Endothelial cell of umbilical vein (primary cell): ENCODE results near the gene PYROXD2. TPM values are rescaled to one million over a fixed set of nuclear protein-coding genes. Genes with fewer than 3 reads are reported as not detected.

Experiments
- BruUV-seq: library from RNA; stranded (reverse); fragments of 400-500 nt; replicated peaks from 2 replicates; lab custom pipeline; 2021; lab: Mats Ljungman, UMichigan
- CTCF ChIA-PET: fragments of 300-600, 350-600 bp; sonication (Branson Sonifier 250); formaldehyde crosslinking; loops from one replicate; lab custom pipeline; 2021; ENCODE audit warnings: antibody characterized with exemption, inconsistent platforms; lab: Charles Lee
- POLR2A ChIA-PET: fragments of 300-600, 350-600 bp; sonication (Branson Sonifier 250); formaldehyde crosslinking; loops from one replicate; lab custom pipeline; 2021; ENCODE audit warnings: antibody characterized with exemption, inconsistent platforms; lab: Charles Lee
- DNase-seq: peaks from one replicate; pipeline ENCODE4 v3.0.0-alpha.2; 2011; ENCODE audit warnings: low read depth, low spot score
- FAIRE-seq: peaks from 2 replicates; lab custom pipeline; 2011; peaks lifted over from hg19 to GRCh38; lab: Jason Lieb, UNC
- H2AFZ ChIP-seq: 2 replicates; pipeline ENCODE4 v1.6.0; 2012; ENCODE audit warnings: low read depth, low read length, control low read depth, inconsistent platforms
- H3K27ac ChIP-seq: 2 replicates; pipeline ENCODE4 v1.5.1; 2011; ENCODE audit warnings: low read depth, mild to moderate bottlenecking, control low read depth, low read length, moderate library complexity; ENCODE audit not compliant: insufficient read depth
- H3K27me3 ChIP-seq, 2 experiments: 2 replicates each; pipeline versions ENCODE4 v1.6.0 to v1.6.1; 2011; ENCODE audit warnings: low read length in 2 of 2, mixed read lengths in 1 of 2; ENCODE audit not compliant: control insufficient read depth in 2 of 2, insufficient read depth in 2 of 2
- H3K36me3 ChIP-seq, 2 experiments: 2 replicates in 1 of 2; 3 replicates in 1 of 2; pipeline ENCODE4 v1.5.1; 2011; ENCODE audit warnings: low read length in 2 of 2, mild to moderate bottlenecking in 1 of 2, moderate library complexity in 1 of 2; ENCODE audit not compliant: control insufficient read depth in 2 of 2, insufficient read depth in 2 of 2; ENCODE audit errors: extremely low read depth in 1 of 2
- H3K4me1 ChIP-seq: 3 replicates; pipeline ENCODE4 v1.5.1; 2011; ENCODE audit warnings: mild to moderate bottlenecking, low read length; ENCODE audit not compliant: control insufficient read depth, insufficient read depth; ENCODE audit errors: extremely low read depth
- H3K4me2 ChIP-seq: 2 replicates; pipeline ENCODE4 v1.6.1; 2011; ENCODE audit warnings: low read length, control low read depth, mixed read lengths; ENCODE audit not compliant: insufficient read depth
- H3K4me3 ChIP-seq, 3 experiments: fragments of 200-600 bp in 1 of 3; sonication (generic), shearing (Covaris generic) in 1 of 3; replicated peaks in 1 of 3; 2 replicates each; pipeline ENCODE4 v1.5.1; 2011 to 2016; ENCODE audit warnings: control low read depth in 3 of 3, low read length in 3 of 3, mild to moderate bottlenecking in 2 of 3, inconsistent platforms in 1 of 3, low read depth in 1 of 3, moderate library complexity in 1 of 3; ENCODE audit not compliant: insufficient read depth in 1 of 3
- H3K79me2 ChIP-seq: 2 replicates; pipeline ENCODE4 v1.6.0; 2012; ENCODE audit warnings: low read length, inconsistent platforms; ENCODE audit not compliant: control insufficient read depth, insufficient read depth
- H3K9ac ChIP-seq: replicated peaks from 2 replicates; pipeline ENCODE3; 2011; ENCODE audit warnings: low read length, control low read depth; ENCODE audit not compliant: insufficient read depth; ENCODE audit errors: extremely low read depth
- H3K9me1 ChIP-seq: replicated peaks from 3 replicates; pipeline ENCODE4 v1.6.0; 2011; ENCODE audit warnings: mild to moderate bottlenecking, low read length; ENCODE audit not compliant: control insufficient read depth, insufficient read depth; ENCODE audit errors: extremely low read depth
- H3K9me3 ChIP-seq: replicated peaks from 2 replicates; pipeline ENCODE4 v1.5.1; 2012; ENCODE audit warnings: low read length, inconsistent platforms; ENCODE audit not compliant: control insufficient read depth, insufficient read depth
- H4K20me1 ChIP-seq: replicated peaks from 2 replicates; pipeline ENCODE3; 2011; ENCODE audit warnings: mild to moderate bottlenecking, low read length; ENCODE audit not compliant: control insufficient read depth, insufficient read depth; ENCODE audit errors: extremely low read depth
- EZH2 ChIP-seq: IDR thresholded peaks from 2 replicates; pipeline ENCODE4 v1.6.1; 2012; ENCODE audit warnings: borderline replicate concordance, low read depth, mild to moderate bottlenecking, moderate library complexity, low read length, inconsistent platforms; ENCODE audit not compliant: severe bottlenecking
- FOS ChIP-seq: IDR thresholded peaks from 2 replicates; pipeline ENCODE4 v1.6.1; 2011; ENCODE audit warnings: mild to moderate bottlenecking, low read length, moderate library complexity, borderline replicate concordance; ENCODE audit not compliant: insufficient read depth
- GATA2 ChIP-seq: IDR thresholded peaks from 2 replicates; pipeline ENCODE4 v1.7.0; 2011; ENCODE audit warnings: low read depth, mild to moderate bottlenecking, moderate library complexity, mixed read lengths, low read length; ENCODE audit not compliant: insufficient read length, insufficient read depth
- JUN ChIP-seq: IDR thresholded peaks from 2 replicates; pipeline ENCODE4 v1.6.1; 2011; ENCODE audit warnings: borderline replicate concordance, low read depth; ENCODE audit not compliant: insufficient read length, insufficient read depth
- MAX ChIP-seq: IDR thresholded peaks from 2 replicates; pipeline ENCODE4 v1.6.1; 2011; ENCODE audit not compliant: insufficient read depth, insufficient read length
- MYC ChIP-seq: IDR thresholded peaks from one replicate; pipeline ENCODE4 v1.6.1; 2011; ENCODE audit warnings: mild to moderate bottlenecking, low read depth, low read length
- POLR2A ChIP-seq: IDR thresholded peaks from 2 replicates; pipeline ENCODE4 v1.6.1; 2012; ENCODE audit warnings: low read depth, mild to moderate bottlenecking, control low read depth, low read length
- POLR2AphosphoS5 ChIP-seq: IDR thresholded peaks from 2 replicates; pipeline ENCODE4 v1.6.1; 2012; ENCODE audit warnings: low read depth, mild to moderate bottlenecking, control low read depth, low read length, moderate library complexity; ENCODE audit not compliant: insufficient read depth
- dilution Hi-C: fragments of 300-500 bp; cut with MboI; formaldehyde crosslinking; loops from one replicate; pipeline ENCODE4 v1.15.0; 2019; ENCODE audit warnings: low sequenced_read_pairs; ENCODE audit not compliant: extremely low pct_ligation_motif_present
- intact Hi-C: fragments of 100-400 bp; cut with micrococcal nuclease; formaldehyde crosslinking; loops from one replicate; pipeline ENCODE4 v1.10.0; 2022
- polyA plus RNA-seq, 4 experiments: library from polyadenylated mRNA; depleted of rRNA in 3 of 4; stranded (reverse) in 3 of 4; unstranded in 1 of 4; fragments of >200 nt; gene quantifications; 2 replicates each; pipeline versions ENCODE4 v1.2.1 to v1.2.3, GENCODE V29; 2011 to 2012; ENCODE audit warnings: missing spikeins in 1 of 4
- total RNA-seq: library from RNA; stranded (reverse); gene quantifications from 2 replicates; pipeline ENCODE4 v1.2.3, GENCODE V29; 2021
- TF ChIP-seq, protein P1 (sequence below), 2 donors: IDR thresholded peaks; 1 replicate in 1 of 2; 2 replicates in 1 of 2; pipeline ENCODE4 v1.5.1; 2011; ENCODE audit warnings: low read length in 2 of 2, mild to moderate bottlenecking in 2 of 2, moderate library complexity in 2 of 2, control low read depth in 1 of 2, inconsistent platforms in 1 of 2, low read depth in 1 of 2; ENCODE audit not compliant: insufficient read depth in 1 of 2; ENCODE audit errors: extremely low read depth in 1 of 2

The PYROXD2 gene
- total and polyA plus RNA-seq, 2 donors (not counting 3 experiments of a cell fraction or from before 2014, with no cell fraction given) = 7.0 to 13.7 TPM

GRCh38 chr10:98414578-98414931, 427 bp downstream of the PYROXD2 start:
- no peak for FAIRE-seq
- dilution Hi-C loops = no loop called here

More at GRCh38 chr10:98414578-98414931, 427 bp downstream of the PYROXD2 start:
- peak overlapping the region; percentile 21 for H2AFZ ChIP-seq
- H3K27ac ChIP-seq = no peak overlapping the region
- H3K79me2 ChIP-seq = no peaks in the 10 kb centered on the region
- ChIA-PET CTCF (interaction anchor here (1.0 to 2.5 kb wide), 8 partner anchors 10 to 862 kb away, joined by 3 to 13 read pairs (median 4); no protein-coding TSS in a partner anchor), POLR2A (no interaction called here)
- H3K9me1 ChIP-seq = no peaks in the 10 kb centered on the region
- H3K4me2 ChIP-seq = peak overlapping the region; percentile 60
- H3K9me3 ChIP-seq = no peaks in the 10 kb centered on the region
- no peak for DNase-seq
- peak overlapping the region; percentile 20 for H3K9ac ChIP-seq
- no peaks in the 10 kb centered on the region for H3K27me3 ChIP-seq
- peaks cover under 1 to 18% of the 10 kb centered on the region in 2 experiments for H3K36me3 ChIP-seq
- intact Hi-C loops = no loop called here
- peak overlapping the region; percentile 6 to 65 (median 61) for H3K4me3 ChIP-seq
- no peaks in the 10 kb centered on the region for H4K20me1 ChIP-seq
- H3K4me1 ChIP-seq = peaks cover 14% of the 10 kb centered on the region
- BruUV-seq = TSS peak; percentile 14
- TF ChIP-seq FOS (no peak), GATA2 (no peak), JUN (no peak), EZH2 (no peak), POLR2AphosphoS5 (no peak), POLR2A (no peak), MYC (no peak), MAX (no peak)
- TF ChIP-seq, protein P1, sequence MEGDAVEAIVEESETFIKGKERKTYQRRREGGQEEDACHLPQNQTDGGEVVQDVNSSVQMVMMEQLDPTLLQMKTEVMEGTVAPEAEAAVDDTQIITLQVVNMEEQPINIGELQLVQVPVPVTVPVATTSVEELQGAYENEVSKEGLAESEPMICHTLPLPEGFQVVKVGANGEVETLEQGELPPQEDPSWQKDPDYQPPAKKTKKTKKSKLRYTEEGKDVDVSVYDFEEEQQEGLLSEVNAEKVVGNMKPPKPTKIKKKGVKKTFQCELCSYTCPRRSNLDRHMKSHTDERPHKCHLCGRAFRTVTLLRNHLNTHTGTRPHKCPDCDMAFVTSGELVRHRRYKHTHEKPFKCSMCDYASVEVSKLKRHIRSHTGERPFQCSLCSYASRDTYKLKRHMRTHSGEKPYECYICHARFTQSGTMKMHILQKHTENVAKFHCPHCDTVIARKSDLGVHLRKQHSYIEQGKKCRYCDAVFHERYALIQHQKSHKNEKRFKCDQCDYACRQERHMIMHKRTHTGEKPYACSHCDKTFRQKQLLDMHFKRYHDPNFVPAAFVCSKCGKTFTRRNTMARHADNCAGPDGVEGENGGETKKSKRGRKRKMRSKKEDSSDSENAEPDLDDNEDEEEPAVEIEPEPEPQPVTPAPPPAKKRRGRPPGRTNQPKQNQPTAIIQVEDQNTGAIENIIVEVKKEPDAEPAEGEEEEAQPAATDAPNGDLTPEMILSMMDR (IDR thresholded peaks at IDR 0.05; ENCODE audit: extremely low read depth in 1 of 2, insufficient read depth in 1 of 2, low read depth in 1 of 2, low read length in 2 of 2) = no peak
